Measurements from ENCODE around the gene AK5.

AK5 gene

DNA sequence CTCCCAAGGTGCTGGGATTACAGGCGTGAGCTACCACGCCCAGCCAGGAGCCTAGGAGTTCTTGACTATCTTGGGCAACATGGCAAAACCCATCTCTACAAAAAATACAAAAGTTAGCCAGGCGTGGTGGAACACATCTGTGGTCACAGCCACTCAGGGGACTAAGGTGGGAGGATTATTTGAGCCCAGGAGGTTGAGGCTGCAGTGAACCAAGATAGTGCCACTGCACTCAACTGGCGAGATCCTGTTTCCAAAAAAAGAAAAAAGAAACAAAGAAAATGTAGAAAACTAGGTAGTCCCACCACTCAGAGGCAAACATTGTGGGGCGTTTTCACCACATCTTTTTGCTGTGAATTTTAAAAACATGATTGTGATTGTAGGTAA is 259.3 kb downstream of the AK5 start:
- DNase-seq (ENCODE audit: low read depth) = no peak

DNA sequence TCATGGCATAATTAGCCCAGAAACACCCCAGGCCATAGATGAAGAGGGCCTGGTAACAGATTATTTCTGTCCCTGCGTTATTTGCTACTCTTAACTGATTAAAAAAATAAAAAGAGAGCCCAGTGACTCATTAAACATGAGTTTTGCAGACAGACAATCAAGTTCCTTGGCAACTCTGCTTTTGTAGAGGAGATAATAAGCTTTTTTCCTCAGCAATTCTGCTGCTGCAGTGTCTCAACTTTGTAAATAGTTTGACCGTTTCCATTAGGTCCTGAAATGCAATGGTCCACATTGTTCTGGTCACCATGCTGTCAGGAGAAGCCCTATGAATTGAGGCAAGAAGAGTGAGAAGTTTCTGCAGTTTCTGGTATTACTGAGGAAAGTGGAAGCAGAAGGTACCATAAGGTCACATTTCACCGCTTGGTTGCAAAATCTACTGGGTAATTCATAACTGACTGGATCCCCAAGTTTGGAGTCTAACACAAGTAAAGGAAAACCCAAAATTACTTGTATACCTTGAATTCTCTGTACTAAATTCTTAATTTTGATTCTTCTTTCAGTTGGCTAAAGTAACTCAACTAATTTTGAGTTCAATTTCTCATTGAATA is 261.1 kb downstream of the AK5 start:
- no peak for DNase-seq (ENCODE audit: low read depth)

DNA sequence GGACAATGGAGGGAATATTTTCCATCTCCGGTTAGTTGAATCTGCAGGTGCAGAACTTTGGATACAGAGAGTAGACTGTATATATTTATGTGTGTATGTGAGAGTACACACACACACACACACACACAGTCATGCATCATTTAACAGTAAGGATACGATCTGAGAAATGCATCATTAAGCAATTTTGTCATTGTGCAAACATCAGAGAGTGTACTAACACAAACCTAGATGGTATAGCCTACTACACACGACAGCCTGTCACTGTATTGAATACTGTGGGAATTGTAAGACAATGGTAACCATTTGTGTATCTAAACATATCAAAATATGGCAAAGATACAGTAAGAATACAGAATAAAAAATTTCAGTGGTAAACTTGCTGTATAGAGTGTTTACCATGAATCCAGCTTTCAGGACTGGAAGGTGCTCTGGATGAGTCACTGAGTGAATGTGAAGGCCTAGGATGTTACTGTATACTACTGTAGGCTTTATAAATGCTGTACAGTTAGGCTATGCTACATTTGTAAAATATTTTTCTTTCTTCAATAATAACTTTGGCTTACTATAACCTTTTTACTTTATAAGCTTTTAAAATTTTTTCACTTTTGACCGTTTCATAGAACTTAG is 262.1 kb downstream of the AK5 start:
- DNase-seq (ENCODE audit: low read depth) = no peak

DNA sequence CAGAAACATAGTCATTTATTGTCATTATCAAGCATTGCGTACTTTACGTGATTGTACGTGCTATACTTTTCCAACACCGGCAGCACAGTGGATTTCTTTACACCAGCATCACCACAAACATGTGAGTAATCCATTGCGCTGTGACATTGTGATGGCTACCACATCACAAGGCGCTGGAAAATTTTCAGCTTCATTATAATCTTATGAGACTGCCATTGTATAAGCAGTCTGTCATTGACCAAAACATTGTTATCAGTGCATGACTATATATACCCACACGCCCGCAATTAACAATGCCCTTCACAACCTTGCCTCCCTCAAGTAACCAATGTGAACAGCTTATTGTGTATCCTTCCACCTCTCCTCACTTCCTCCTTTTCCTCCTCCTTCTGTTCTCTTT is 263.0 kb downstream of the AK5 start:
- DNase-seq (ENCODE audit: low read depth) = no peak

DNA sequence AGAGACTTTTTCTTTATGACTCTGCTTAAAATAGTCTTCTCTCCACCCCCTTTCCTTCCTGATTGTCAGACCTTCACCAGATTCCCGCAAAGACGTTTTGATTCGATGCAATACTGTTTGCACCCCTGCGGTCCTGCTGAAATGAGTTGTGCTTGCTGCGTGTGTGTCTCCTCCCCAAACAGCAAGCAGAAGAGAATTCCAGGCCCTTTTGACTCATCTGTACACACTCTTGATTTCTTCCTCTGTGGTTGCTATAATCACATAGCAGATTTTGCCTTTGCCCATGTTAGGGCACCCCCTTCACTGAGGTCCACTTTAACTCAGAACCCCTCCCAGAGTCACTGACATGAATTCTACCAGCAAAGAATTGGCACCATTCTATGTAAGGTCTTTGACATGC is 264.2 kb downstream of the AK5 start:
- no peak for DNase-seq (ENCODE audit: low read depth)

DNA sequence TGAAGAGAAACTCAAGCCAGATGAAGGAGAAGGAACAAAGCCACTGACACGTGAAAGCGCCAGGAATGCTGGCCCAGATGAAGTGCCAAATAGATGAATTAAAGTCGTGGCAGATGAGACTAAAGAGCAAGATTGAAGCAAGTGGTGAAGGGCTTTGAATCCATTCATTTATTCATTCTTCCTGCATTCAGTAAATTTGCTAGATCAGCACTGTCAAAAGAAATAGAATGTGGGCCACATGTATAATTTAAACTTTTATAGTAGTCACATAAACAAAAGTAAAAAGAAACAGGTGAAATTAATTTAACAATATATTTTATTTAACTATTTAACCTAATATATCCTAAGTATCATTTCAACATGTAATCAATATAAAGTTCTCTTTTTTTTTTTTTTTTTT is 265.1 kb downstream of the AK5 start:
- no peak for DNase-seq (ENCODE audit: low read depth)

DNA sequence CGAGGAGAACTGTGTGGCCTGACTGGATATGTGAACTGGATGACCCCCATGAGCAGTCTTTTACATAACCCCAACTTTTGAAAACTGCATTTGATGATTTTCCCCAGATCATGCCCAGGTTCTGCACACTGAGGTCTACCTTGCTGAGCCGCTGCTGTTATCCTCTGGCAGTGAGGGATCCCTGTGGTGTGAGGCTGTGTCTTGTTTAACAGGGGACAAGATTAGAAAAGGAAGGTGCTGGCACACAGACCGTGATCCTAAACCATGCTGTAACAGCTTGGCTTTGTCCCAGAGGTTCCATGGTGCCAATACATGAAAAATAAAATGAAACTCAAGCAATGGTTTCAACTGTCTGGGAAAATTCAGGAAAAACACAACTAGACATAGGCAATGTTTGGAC is 266.5 kb downstream of the AK5 start:
- no peak for DNase-seq (ENCODE audit: low read depth)

DNA sequence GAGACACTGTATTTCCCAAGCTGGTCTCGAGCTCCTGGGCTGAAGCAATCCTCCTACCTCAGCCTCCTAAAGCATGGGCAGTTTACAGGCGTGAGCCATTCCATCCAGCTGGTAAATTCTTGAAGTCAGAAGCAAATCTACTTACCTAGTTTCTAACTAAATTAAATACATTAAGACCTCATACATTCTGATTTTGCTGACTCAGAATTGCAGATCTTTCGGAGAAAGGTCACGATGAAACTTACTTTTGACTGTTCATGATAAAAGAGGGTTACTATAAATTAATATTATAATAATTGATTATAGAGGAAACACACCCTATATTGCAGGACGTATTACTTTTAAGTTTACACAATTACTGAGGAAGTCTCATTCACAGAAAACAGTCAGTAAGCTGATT is 268.3 kb downstream of the AK5 start:
- DNase-seq (ENCODE audit: low read depth) = no peak

DNA sequence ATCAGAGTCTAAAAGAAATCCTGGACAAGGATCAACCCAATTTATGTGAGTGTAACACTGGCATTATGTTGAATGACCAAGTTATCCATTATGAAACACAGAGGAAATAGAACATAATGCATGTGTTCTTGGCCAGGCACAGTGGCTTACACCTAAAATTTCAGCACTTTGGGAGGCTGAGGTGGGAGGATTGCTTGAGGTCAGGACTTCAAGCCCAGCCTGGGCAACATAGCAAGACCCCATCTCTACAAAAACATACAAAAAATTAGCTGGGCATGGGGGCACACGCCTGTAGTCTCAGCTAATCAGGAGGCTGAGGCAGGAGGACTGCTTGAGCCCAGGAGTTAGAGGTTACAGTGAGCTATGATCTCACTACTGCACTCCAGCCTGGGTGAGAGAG is 270.8 kb downstream of the AK5 start:
- DNase-seq (ENCODE audit: low read depth) = no peak

DNA sequence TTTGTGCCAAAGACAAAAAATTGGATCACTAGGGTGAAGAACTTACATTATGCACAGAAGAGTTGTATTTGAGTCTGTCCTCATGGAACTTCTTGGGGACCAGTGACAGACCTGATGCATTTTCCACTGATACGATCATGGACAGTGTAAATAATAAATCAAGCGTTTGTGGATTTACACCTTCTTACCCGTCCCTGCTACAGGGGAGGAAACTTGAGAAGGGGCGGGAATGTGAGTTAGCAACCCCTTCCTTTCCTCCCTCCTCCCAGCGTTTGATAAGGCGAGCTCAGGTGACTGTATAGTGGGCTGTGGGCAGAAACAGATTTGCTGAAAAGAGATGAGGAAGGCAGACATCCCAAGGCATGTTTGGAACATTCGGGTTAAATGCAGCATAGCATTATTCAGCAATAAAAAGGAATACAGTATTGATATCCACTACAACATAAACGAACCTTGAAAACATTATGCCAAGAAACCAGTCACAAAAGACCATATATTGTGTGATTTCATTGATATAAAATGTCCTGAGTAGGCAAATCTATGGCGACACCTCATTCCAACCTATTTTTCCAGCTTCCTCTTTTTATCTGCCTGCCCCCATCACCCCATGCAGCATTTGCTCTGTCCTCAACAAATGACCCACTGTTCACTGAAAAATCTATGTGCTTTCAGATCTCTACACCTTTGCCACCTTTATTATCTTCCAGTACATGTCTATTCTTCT is 271.9 kb downstream of the AK5 start:
- no peak for DNase-seq (ENCODE audit: low read depth)

DNA sequence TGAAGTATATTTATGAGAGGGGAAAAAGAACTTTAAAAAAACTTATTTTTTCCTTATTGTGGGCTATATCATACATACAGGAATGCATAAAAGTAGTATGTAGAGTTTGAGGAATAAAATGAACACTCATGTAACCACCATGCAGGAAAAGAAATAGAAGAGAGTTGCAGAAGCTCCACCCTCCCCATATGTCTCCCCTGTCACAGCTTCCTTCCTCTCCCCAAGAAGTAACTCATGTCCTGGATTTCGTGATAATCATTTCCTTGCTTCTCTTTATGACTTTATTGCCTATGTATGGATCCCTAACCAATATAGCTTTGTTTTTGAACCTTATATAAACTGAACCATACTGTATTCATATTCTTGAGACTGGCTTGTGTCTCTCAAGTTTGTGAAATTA is 274.2 kb downstream of the AK5 start:
- no peak for DNase-seq (ENCODE audit: low read depth)

DNA sequence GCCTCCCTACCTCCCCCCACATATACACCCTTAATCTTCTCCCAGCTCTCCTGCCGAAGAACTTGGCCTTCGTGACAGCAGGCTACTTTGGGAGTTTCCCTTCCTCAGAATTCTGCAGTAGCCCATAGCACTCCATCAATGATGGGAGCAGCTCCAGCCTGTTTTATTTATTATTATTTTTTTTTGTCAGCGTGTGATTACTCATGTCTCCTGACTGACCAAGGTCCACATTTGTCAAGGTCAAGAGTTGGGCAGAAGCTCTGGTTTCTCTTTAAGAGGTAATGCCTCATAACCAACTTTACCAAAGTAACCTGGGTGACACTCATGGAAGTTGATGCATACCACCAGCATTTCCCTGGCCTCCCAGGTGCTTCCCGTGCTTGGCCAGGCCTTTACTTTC is 275.2 kb downstream of the AK5 start:
- DNase-seq (ENCODE audit: low read depth) = no peak

DNA sequence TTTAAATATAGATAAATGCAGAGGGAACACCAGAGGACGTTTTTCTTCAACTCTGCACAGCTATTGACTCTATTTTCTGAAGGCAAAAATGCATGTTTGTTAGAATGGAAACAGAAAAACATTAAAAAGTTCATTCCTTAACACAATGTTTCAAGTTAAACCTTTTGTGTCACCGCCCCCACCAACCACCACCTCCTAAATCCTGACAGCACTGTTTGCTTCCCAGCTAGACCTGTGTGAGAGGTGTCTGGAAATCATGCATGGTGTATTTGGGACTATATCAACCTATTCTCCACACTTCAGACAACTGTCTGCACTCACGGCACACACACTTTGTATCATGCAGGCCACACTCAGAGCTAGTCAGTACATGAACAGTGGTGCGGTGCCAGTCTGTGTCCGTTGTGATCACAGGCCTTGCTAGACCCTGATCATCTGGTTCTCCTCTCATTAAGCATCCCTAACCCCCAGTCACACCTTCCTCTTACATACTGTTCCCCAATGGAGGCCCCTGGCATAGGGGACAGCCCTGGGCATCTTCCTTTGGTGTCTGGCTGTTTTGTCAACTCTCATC is 276.9 kb downstream of the AK5 start:
- DNase-seq (ENCODE audit: low read depth) = no peak

DNA sequence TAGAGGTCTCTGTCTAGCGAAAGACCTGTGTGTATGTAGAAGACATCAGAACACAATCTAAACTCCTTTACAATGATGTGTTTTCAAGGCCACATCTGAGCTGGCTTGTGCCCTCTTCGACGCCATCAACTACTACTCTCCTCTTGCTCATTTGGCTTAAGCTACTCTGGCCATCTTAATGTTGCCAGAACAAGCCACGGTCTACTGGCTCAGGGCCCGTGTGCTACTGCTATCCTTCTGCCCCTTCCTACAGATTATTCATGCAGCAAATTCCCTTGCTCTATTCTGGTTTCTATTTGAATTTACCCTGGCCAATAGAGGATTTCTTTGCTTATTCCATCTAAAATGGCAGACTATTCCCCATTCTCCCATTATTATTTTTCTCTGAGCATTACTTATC is 278.9 kb downstream of the AK5 start:
- no peak for DNase-seq (ENCODE audit: low read depth)

DNA sequence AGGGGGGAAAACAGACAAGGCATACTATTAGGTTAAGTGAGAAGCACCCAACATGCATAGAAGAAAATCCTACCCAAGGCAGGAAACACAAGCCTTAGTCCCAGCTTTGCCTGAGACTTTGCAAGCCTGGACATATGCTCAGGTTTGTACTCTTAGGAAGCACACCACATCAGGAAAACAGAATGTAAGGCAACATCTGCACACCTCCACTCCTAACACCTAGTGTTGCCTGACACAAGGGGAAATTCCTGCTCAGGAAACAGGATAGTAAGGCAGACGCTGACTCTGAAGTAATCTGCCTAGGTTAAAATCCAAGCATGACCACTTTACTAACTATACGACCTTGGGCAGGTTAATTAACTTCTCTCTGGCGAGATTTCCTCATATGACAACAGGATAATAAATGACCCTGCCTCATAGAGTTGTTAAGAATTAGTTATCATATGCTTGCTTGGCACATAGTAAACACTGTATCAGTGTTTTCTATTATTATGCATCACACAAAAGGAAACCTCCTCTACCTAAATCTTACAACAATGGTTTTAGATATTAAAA is 280.9 kb downstream of the AK5 start:
- DNase-seq (ENCODE audit: low read depth) = no peak

DNA sequence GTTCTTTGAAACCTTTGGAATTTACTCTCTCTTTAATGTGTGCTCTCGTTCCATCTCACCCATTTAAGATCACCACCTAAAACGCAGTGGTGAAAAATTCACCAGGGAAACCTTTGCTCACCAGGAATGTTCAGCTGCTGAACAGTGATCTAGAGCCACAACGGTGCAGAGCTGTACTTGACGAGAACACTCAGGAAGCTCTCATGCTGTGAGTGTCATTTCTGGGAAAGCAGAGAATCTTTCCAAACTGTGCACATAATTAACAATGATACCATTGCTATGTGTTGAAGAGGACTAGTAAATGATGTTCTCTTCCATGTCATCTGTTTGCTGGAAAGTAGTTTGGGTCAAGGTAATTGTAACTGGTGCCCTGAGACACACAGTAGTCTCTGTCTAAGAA is 283.5 kb downstream of the AK5 start:
- DNase-seq (ENCODE audit: low read depth) = no peak

DNA sequence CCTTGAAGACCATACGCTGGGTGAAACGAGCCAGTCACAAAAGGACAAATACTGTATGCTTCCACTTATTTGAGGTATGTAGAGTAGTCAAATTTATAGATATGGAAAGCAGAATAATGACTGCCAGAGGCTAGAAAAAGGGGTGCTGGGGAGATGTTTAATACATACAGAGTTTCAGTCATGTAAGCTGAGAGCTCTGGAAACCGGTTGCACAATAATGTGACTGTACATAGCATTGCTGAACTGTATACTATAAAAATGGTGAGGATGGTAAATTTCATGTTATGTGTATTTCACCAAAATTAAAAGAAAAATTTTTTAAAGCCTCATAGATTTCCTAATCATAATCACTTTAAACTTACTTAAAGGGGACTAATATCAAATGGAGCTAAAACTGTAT is 289.8 kb downstream of the AK5 start:
- no peak for DNase-seq (ENCODE audit: low read depth)

DNA sequence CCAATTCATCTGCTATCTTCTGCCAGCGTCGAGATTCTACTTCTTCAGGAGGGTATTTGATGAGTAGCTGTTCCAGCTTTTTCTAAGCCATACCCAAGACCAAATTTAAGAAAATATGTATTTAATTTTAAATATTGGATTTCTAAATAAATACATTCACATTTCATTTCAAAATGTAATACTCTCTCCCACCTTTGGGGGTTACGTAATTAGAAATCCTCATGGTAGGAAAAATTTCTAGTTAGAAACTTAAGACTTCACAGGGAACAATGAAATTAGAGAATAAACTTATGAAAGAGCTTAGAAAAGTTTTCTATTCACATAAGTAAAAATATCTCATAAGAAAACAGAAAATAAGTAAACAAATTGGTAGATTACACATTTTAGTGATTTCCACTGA is 297.7 kb downstream of the AK5 start:
- no peak for DNase-seq (ENCODE audit: low read depth)

DNA sequence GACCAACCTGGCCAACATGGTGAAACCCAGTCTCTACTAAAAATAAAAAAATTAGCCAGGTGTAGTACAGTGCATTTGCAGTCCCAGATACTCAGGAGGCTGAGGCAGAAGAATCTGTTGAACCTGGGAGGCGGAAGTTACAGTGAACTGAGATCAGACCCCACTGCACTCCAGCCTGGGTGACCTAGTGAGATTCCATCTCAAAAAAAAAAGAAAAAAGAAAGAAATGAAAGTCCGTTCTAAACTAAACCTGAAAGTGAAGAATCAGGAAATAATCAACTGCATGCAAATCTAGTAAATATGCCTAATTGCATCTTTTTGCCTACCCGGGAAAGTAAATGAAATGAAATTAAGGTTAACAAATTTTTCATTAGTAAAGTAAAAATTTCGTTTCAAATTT is 301.1 kb downstream of the AK5 start:
- no peak for DNase-seq (ENCODE audit: low read depth)

DNA sequence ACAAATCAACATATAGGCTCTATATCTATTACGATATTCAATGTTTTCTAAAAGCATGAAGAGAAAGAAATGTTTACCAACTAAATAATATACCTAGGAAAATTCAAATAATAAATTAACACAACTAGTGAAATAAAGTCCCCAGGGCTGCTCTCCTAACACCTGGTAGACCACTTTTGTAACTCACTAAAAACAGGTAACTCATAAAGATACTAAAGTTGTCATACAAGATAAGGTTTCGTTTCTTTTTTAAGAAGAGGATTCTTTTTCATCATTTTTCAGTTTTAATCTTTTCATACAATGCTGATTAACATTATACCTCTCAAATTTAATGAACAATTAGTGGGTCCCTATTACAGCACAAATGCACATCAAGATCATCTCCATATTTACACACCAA is 301.7 kb downstream of the AK5 start:
- no peak for DNase-seq (ENCODE audit: low read depth)

DNA sequence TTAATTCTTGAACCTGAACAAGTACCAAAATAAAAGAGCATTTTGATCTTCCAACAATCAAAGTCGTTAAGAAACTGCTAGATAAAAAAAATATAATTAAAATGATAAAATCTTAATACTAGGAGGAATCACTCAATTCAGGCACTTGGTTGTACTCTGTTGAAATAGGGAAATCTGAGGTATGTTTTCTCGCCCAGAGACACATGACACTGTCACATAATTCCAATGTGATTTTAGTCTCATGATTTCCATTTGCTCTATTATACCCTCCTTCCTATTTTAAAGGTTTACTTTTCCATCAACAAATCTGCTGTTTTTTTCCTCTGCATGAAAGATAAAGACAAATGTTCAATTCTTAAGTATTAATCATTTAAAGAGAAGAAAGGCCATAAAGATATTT is 303.1 kb downstream of the AK5 start:
- DNase-seq (ENCODE audit: low read depth) = no peak

DNA sequence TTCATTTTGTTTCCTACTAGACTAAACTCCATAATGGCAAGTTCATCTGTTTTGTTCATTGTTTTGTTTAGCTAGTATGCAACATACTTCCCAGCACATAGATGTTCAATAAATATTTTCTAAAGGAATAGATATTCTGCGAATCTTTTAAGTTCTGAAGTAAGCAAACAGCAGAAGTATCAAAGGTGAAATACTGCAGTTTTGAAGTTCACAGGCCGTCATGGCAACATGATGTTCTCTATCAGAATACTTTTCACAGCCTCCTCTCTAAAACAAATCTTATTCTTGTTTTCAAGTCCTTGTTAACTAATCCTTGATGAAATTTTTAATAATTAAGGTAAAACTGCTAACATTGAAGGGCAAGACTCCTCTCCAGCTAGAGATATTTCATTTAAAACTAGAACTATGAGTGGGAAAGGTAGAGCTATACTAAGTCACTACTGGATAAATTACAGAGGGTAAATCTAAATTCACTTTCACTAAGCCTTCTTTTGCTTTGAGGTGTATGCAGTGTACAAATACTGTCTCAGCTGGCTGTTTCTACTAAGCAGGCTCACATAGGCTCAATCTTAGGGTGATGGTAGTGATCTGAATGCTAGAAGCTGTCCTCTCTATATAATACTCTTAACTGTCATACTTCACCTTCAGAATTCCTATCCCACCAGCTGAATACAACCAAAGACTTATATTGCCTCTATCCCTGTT is 303.9 kb downstream of the AK5 start:
- no peak for DNase-seq (ENCODE audit: low read depth)

DNA sequence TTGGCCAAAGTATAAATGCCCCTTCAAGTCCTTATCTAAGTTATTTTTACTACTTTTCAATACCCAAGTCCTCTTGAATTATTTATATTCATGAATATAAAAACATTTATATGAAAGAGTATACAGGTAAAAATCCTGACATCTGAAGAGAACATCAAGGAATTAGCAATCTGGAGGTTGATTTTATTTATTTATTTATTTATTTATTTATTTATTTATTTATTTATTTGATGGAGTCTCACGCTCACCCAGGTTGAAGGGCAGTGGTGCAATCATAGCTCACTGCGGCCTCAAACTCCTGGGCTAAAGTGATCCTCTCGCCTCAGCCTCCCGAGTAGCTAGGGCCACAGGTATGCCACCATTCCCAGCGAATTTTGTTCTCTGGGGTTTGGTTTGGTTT is 307.4 kb downstream of the AK5 start:
- no peak for DNase-seq (ENCODE audit: low read depth)

Data from HS-5 (cell line).